GM21360 (cell line): ENCODE measurements around the gene AGPAT1.
A peak's percentile ranks its signal among the peaks of the same experiment; 100 is the strongest.
"Not testable (repeated sequence)": the region's sequence is repeated elsewhere in the genome, so short reads cannot be mapped to it uniquely, and the experiment has no call there.

ENCODE experiments used
- ATAC-seq: cut with Tn5 transposase; IDR thresholded peaks from one replicate; pipeline ENCODE4 v1.9.1; 2021; ENCODE audit warnings: mild to moderate bottlenecking, moderate library complexity; ENCODE audit not compliant: unreplicated experiment

AGPAT1 gene

DNA sequence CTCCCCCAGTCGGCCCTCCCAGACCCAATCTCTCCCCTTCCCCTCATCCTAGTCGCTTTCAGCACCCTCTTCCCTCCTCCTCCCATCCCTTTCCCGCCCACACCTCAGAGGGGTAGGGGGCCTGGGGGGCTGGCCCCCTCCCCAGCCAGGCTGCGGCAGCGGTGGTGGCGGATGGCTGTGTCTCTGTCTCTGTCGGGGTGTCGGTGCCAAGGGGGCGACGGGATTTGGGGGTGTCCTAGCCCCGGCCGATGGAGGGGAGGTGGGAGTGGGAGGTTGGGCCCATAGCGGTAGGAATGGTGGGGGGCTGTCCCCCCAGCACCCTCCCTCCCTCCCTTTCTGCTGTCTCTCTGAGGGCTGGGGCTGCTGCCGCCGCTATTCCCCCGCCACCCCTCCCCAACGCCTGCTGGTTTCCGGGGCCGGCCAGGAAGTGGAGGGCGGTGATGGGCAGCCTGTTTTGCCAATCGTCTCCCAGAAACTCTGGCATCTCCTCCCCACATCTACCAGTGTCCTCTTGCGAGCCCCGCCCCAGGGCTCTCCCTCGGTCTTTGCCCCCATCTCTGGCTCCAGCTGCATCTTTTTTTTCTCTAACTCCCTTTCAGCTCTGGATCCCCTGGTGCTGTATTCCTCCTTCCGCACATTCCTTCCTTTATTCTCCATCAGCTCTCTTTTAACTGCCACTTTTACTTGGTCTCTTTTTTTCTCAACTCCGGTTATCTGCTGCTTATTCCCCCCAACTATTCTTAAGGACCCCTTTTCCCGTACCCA lies at the start of gene AGPAT1:
AGPAT1 (minus strand) TSS at position 374 of the 765 bp plus-strand sequence. CDS start 4,588 bp downstream, outside the sequence.
- peak; percentile 35 for ATAC-seq

DNA sequence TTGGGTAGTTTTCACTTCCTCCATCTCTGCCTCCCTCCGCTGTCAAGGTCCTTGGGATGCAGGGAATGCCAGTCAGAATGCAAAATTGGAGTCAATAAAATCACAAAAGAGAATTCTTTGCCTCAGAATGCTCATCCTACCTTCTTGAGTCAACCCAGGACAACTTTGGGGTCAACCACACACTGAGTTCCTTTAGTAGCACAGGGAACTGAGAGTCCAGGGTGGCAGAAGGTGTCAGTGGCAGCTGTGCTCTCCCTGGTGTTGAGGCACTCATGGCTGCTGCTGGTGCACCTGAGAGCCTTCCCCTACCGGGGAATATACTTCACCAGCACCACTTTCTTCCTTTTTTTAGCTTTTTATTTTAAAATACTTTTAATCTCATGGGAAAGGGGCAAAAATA lies 48.8 kb upstream of the AGPAT1 start:
- no peak for ATAC-seq

DNA sequence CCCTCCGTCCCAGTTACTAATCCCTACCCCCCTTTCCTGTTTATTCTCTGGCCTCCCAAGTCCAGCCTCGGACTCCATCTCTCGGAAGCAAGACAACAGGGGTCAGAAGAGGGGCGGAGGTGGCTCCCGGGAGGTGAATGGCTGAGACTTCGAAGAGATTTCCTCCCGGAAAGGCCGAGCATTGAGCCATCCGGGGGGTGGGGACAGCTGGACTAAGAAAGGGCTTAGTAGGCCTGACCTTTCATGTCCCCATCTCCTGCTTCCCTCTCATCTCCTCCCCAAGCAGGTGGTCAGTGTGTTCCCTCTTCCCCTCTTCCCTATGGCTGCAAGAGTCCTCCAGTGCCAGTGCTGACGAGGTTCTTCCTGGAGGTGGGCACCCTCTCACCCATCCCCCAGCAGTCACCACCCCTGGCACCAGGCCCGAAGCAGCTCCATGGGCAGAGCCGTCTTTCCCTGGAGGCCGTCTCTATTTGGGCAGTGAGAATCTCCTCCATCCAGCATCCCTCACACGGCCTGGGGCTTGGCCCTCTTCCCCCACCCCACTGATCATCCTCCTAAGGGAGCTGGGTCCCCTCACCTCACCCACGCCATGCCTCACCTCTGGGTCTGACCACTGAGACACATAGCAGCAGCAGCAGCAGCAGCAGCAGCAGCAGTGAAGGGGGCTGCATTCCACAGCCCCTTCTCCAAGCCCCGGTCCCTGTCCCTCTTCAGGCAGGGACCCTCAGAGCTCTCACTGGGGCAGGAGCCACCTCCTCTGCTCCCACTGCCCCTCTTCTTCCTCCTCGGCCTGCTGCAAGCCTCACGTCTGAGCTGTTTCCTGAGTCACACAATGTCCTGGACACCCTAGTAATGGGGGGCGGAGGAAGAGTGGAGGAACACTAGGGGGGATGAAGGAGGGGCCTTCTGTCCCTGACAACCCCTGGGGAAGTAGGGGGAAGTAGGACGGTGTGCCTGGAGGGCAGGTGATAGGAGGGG lies 47.7 kb upstream of the AGPAT1 start, which contains the start of gene NOTCH4:
NOTCH4 (minus strand) TSS at position 810 of the 978 bp plus-strand sequence; CDS start at position 671, 139 bp downstream.
- ATAC-seq, result no peak

DNA sequence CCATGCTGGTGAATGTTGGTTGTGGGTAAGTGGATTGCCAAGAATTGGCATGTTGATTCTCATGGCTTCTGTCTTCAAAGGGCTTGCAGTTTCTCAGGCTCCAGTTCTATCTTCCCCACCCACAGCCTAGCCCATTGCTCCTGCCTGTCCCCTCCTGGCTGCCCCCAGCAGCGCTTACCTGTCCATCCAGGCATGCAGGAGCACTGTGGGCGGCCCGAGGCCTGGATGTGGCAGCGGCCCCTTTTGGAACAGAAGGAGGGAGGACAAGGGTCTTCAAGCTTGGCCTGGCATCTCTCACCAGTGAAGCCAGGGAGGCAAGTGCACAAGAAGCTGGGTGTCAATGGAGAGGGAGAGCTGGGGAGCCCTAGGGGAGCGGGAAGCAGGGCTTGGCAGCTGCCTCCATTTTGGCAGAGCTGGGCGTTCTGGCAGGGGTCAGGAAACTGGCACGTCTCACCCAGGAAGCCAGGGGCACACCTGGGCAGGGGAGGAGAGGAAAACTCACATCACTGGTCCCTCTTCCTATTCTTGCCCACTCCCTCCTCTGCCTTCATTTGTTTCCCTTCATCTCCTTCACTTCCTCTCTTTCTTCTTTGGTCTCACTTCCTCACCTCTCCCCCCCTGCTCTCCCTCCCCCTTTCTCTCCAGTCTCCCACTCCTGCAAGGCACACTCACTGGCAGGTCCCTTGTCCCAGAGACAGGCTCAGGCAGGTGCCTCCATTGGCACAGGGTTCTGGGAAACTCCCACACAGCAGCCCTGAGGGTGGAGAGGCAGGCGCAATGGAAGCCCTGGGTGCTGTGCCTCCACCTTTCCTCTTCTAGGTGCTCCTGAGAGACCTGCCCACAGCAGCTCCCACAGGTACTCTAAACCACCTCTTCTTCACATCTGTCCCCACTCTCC lies 46.7 kb upstream of the AGPAT1 start:
- no peak for ATAC-seq

DNA sequence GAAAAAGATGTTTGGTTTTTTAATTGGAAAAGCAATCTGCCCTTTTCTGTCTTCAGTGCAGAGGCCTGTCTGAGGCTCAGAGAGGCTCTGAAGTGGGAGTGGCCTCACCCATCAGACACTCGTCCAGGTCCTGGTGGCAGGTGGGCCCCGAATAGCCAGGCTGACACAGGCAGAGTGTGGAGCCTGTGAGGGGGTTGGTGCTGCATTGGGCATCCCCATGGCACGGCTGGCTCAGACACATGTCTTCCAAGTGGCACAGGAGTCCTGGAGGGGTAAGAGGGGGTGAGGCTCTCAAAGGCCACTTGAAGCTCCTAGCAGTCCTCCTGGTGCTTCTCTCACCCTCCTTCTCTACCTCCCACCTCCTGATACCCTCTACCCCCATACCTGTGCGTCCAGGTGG lies 44.1 kb upstream of the AGPAT1 start:
- ATAC-seq, result no peak

- no peak for ATAC-seq
Measured at GRCh38 chr6:32218167-32218566, 42.3 kb upstream of the AGPAT1 start.

DNA sequence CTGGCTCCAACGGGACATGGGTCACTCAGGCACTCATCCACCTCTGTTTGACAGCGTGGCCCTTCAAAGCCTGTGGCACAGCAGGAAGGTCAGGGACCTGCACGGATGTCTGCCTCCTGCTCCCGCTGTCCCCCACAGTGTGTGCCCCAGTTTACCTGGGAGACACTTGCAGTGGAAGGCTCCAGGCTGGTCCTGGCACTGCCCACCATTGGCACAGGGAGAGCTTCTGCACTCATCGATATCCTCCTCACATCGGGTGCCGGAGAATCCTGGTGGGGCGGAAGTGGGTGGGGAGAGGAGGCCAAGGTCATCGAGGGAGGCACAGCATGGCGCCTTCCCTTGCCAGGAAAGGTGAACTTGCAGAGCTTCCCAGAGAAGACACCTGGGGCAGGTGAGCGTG lies 41.1 kb upstream of the AGPAT1 start:
- no peak for ATAC-seq

GRCh38 chr6:32216285-32216684 lies 40.4 kb upstream of the AGPAT1 start:
- no peak for ATAC-seq

DNA sequence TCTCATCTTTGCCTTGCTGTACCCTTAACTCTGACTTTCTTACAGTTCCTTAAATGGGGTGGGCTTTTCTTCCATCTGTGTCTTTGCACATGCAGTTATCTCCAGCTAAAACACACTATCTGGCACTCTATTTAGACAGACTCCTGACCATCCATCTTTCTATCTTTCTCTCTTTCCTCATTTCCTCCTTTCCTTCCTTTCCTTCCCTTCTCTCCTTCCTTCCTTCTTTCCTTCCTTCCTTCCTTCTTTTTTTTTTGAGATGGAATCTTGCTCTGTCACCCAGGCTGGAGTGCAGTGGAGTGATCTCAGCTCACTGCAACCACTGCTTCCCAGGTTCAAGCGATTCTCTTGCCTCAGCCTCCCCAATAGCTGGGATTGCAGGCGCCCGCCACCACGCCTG lies 39.7 kb upstream of the AGPAT1 start:
- no peak for ATAC-seq

GRCh38 chr6:32214126-32214525 lies 38.2 kb upstream of the AGPAT1 start:
- no peak for ATAC-seq

DNA sequence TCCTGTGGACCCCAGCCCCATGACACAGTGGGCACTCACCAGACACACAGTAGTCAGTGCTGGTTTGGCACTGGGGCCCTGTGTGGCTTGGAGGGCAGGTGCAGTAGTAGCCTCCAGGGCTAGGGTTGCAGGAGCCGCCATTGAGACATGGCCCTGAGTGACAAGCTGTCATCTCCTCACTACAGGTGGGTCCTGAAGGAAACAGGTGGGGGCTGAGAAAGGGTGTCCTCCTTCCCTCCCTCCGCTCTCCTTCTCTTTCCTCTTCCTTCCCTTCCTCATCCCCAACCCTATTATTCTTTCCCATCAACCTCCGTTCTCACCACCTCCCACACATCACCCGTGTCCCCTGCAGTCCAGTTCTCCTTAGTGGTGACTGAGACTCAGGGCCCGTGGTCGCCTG lies 37.8 kb upstream of the AGPAT1 start:
- ATAC-seq, result no peak

- no peak for ATAC-seq
Measured at GRCh38 chr6:32212076-32212760, 36.3 kb upstream of the AGPAT1 start.

DNA sequence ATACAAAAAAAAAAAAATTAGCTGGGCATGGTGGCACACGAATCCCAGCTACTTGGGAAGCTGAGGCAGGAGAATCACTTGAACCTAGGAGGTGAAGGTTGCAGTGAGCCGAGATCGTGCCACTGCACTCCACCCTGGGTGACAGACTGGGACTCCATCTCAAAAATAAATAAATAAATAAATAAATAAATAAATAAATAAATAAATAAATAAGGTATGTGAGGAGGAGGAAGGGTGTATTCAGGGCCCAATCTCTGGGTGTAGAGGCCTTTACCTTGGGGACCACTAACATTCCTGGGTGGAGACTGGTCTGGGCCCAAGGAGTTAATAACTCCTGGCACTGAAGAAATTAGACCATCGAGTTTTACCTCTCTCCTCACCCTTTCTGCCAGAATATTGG lies 35.5 kb upstream of the AGPAT1 start:
- ATAC-seq, result not testable (repeated sequence)

DNA sequence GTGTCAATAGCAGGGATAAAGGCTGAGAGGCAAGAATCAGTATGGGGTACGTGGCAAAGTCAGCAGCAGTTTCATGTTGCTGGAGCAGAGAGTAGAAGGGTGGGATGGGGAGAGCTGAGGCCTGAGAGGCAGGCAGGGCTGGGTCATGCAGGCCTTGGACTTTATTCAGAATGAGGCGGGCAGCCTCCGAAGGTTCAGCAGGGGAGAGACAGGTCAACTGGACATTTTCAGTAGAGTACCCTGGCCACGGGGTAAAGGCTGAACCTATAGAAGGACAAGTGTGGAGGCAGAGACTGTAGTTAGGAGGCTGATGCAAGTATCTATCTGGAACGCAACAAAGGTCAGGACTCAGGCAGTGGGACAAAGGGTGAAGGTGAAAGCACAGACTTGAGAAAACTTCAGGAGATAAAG lies 34.3 kb upstream of the AGPAT1 start:
- no peak for ATAC-seq

DNA sequence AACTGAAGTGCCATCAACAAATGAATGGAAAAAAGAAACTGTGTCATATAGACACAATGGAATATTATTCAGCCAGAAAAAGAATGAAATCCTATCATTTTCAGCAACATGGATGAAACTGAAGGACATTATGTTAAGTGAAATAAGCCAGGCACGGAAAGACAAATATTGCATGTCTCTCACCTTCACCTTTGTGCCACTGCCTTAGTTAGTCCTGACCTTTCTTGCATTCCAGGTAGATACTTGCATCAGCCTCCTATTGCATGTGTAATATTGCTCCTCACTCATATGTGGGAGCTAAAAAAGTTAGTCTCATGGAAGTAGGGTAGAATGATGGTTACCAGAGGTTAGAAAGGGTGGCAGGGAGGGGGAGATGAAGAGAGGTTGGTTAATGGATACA lies 33.1 kb upstream of the AGPAT1 start:
- no peak for ATAC-seq

DNA sequence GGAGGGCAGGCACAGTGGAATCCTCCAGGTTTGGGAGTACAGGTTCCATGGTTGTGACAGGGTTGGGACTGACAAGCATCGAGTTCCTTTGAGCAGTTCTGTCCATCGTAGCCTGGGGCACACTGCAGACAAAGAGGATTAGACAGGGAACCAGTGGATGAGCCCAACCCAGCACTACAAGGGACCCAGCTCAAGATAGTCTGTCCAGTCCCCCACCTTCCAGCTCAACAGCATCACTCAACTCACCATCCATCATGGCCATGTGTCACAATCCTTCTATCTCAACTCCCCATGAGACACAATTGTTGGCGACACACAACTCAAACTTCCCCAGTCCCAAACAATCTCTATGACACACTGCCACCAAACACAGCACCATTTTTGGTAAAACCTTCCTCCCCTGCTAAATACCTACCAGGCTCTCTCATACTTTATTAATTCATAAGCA lies 28.4 kb upstream of the AGPAT1 start:
- no peak for ATAC-seq

GRCh38 chr6:32203426-32204267 lies 27.8 kb upstream of the AGPAT1 start:
- no peak for ATAC-seq

DNA sequence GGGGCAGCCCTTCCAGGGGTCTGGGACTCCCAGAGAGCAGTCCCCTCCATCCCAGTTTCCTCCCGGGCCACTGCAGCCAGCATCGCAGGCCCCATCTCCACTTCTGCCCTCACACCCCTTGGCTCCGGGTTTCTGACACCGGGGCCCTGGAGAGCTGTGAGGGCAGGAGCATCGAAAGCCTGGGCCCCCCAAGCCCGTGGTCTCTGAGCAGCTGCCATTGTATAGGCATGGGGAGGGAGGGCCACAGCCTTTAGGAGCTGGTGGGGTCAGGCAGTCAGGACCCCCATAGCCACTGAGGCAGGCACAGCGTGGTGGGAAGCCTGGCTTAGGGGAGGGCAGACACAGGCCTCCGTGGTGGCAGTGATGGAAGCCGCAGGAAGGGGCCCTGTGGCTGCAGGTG lies 26.3 kb upstream of the AGPAT1 start:
- no peak for ATAC-seq
